GM20431 (cell line): ENCODE measurements around the gene INTS6.

Experiments
- in situ Hi-C: fragments of 300-500 bp; cut with MseI, MboI; formaldehyde crosslinking; loops from one replicate; pipeline ENCODE4 v1.15.0; 2020; ENCODE audit warnings: low sequenced_read_pairs; ENCODE audit not compliant: unreplicated experiment

INTS6 gene

GRCh38 chr13:51326777-51327176 lies 126.1 kb downstream of the INTS6 start:
- in situ Hi-C loops: no loop called here

- in situ Hi-C loops: no loop called here
Observed at GRCh38 chr13:51325837-51326236, 127.0 kb downstream of the INTS6 start.

GRCh38 chr13:51324714-51325420 lies 128.0 kb downstream of the INTS6 start:
- in situ Hi-C loops: no loop called here

GRCh38 chr13:51323824-51324511 lies 128.9 kb downstream of the INTS6 start:
- in situ Hi-C loops: no loop called here

- in situ Hi-C loops: no loop called here
Observed at GRCh38 chr13:51322826-51323225, 130.0 kb downstream of the INTS6 start.

GRCh38 chr13:51321836-51322235 lies 131.0 kb downstream of the INTS6 start:
- in situ Hi-C loops: no loop called here

- in situ Hi-C loops: no loop called here
Observed at GRCh38 chr13:51318876-51319275, 134.0 kb downstream of the INTS6 start.

- in situ Hi-C loops: no loop called here
Observed at GRCh38 chr13:51318015-51318414, 134.8 kb downstream of the INTS6 start.

GRCh38 chr13:51317262-51317661 lies 135.6 kb downstream of the INTS6 start:
- in situ Hi-C loops: no loop called here

- in situ Hi-C loops: no loop called here
Observed at GRCh38 chr13:51313619-51314018, 139.2 kb downstream of the INTS6 start.

GRCh38 chr13:51311957-51312520 lies 140.8 kb downstream of the INTS6 start:
- in situ Hi-C loops: no loop called here
